ENCODE results near the gene SH3PXD2A. TPM values are rescaled to one million over a fixed set of nuclear protein-coding genes. Genes with fewer than 3 reads are reported as not detected.
A peak's percentile ranks its signal among the peaks of the same experiment; 100 is the strongest.

Gene SH3PXD2A
- total and polyA plus RNA-seq, 8 donors = 3.9 to 16.4 (median 8.0) TPM

GRCh38 chr10:103861505-103861904 lies 6.1 kb upstream of the SH3PXD2A start:
- FAIRE-seq = no peak
- intact Hi-C loops (cut with DNase I) = no loop called here
- 83 to 89% methylated on average over 1 of the region's 1 CpG for WGBS, 2 donors
- Histone ChIP-seq H3K27ac (no peak overlapping the region), H3K4me1 (no peaks in the 10 kb centered on the region), H3K9me3 (peaks cover 0 to 2% (median 0%) of the 10 kb centered on the region in 4 donors), H3K27me3 (no peaks in the 10 kb centered on the region), H3K4me3 (no peak overlapping the region), H3K36me3 (no peaks in the 10 kb centered on the region)
- ATAC-seq = no peak
- no peak for TF ChIP-seq CTCF (IDR thresholded peaks at IDR 0.05)
- DNase-seq = no peak

GRCh38 chr10:103859161-103860086 lies 4.0 kb upstream of the SH3PXD2A start:
- Histone ChIP-seq H3K4me3 (no peak overlapping the region), H3K27me3 (no peaks in the 10 kb centered on the region), H3K4me1 (no peaks in the 10 kb centered on the region), H3K27ac (no peak overlapping the region), H3K9me3 (no peaks in the 10 kb centered on the region), H3K36me3 (no peaks in the 10 kb centered on the region)
- intact Hi-C loops (cut with DNase I) = loop anchor here in 2 of 3 donors (2.0 kb wide), 1 partner anchor 145 kb away; no protein-coding TSS in a partner anchor
- ATAC-seq (peak; percentile 65 to 83 (median 78)), DNase-seq (peak in 3 of 6 donors; percentile 43 to 78 (median 53)), FAIRE-seq (no peak)
- whole genome bisulfite sequencing, 2 donors = 54 to 59% methylated on average over 15 of the region's 15 CpGs
- TF ChIP-seq CTCF (IDR thresholded peaks at IDR 0.05) = peak; percentile 40 to 61 (median 46)

- intact Hi-C loops (cut with DNase I) = loop anchor here in 2 of 3 donors (2.0 kb wide), 1 partner anchor 144 kb away; no protein-coding TSS in a partner anchor
- Histone ChIP-seq H3K27me3 (no peaks in the 10 kb centered on the region), H3K36me3 (no peaks in the 10 kb centered on the region), H3K27ac (no peak overlapping the region), H3K4me1 (peaks cover 0 to 1% (median 0%) of the 10 kb centered on the region in 3 donors), H3K9me3 (no peaks in the 10 kb centered on the region), H3K4me3 (no peak overlapping the region)
- WGBS, 2 donors = 76 to 87% methylated on average over 5 of the region's 5 CpGs
- no peak for DNase-seq
- no peak for FAIRE-seq
- ATAC-seq = no peak
- no peak for TF ChIP-seq CTCF (IDR thresholded peaks at IDR 0.05)
These were observed 3.0 kb upstream of the SH3PXD2A start for GRCh38 chr10:103858360-103858759.

- Histone ChIP-seq H3K36me3 (no peaks in the 10 kb centered on the region), H3K27ac (no peak overlapping the region), H3K4me3 (no peak overlapping the region), H3K4me1 (peaks cover 0 to 11% (median 0%) of the 10 kb centered on the region in 3 donors), H3K27me3 (no peaks in the 10 kb centered on the region), H3K9me3 (no peaks in the 10 kb centered on the region)
- TF ChIP-seq CTCF (IDR thresholded peaks at IDR 0.05) = no peak
- FAIRE-seq (no peak), DNase-seq (no peak), ATAC-seq (no peak)
- intact Hi-C loops (cut with DNase I) = no loop called here
- 72 to 88% methylated on average over 5 of the region's 5 CpGs for WGBS, 2 donors
These were observed 1.4 kb upstream of the SH3PXD2A start for GRCh38 chr10:103856797-103857170.

All from pancreas (tissue), 10 donors.